ENCODE data around the gene THBS4.

THBS4 gene

GRCh38 chr5:80057099-80057498, 22.0 kb downstream of the THBS4 start:
- Histone ChIP-seq H3K27ac (ENCODE audit: low read length) (no peak overlapping the region), H4K20me1 (ENCODE audit: insufficient read depth, low read length) (no peaks in the 10 kb centered on the region), H3K9me3 (replicated peaks; ENCODE audit: insufficient read depth, low read length) (no peaks in the 10 kb centered on the region), H3K4me2 (ENCODE audit: low read depth, low read length) (no peak overlapping the region), H3K27me3 (replicated peaks; ENCODE audit: insufficient read depth, low read length) (no peaks in the 10 kb centered on the region), H2AFZ (ENCODE audit: low read length) (no peak overlapping the region), H3K4me3 (ENCODE audit: low read length) (no peak overlapping the region), H3K36me3 (replicated peaks; ENCODE audit: insufficient read depth, low read length) (no peaks in the 10 kb centered on the region), H3K9me2 (replicated peaks; ENCODE audit: insufficient read depth, low read length) (no peaks in the 10 kb centered on the region), H3K4me1 (ENCODE audit: low read length) (no peaks in the 10 kb centered on the region), H3K79me2 (ENCODE audit: low read length) (no peaks in the 10 kb centered on the region), H3K9ac (ENCODE audit: low read length) (no peak overlapping the region), H3F3A (ENCODE audit: insufficient read depth, low read length) (no peaks in the 10 kb centered on the region)
- DNase-seq: no peak
- TF ChIP-seq EZH2phosphoT487 (IDR thresholded peaks at IDR 0.05; ENCODE audit: low read length) (no peak), CTCF (IDR thresholded peaks at IDR 0.05; ENCODE audit: low read length) (no peak), EZH2 (optimal IDR thresholded peaks at IDR 0.05; ENCODE audit: low read depth, low read length) (no peak)

GRCh38 chr5:80057921-80058320, 22.8 kb downstream of the THBS4 start:
- Histone ChIP-seq H3K4me1 (ENCODE audit: low read length) (no peaks in the 10 kb centered on the region), H3K9ac (ENCODE audit: low read length) (no peak overlapping the region), H3K9me3 (replicated peaks; ENCODE audit: insufficient read depth, low read length) (no peaks in the 10 kb centered on the region), H3K27ac (ENCODE audit: low read length) (no peak overlapping the region), H3K9me2 (replicated peaks; ENCODE audit: insufficient read depth, low read length) (no peaks in the 10 kb centered on the region), H2AFZ (ENCODE audit: low read length) (no peak overlapping the region), H3K4me3 (ENCODE audit: low read length) (no peak overlapping the region), H3K27me3 (replicated peaks; ENCODE audit: insufficient read depth, low read length) (no peaks in the 10 kb centered on the region), H3K4me2 (ENCODE audit: low read depth, low read length) (no peak overlapping the region), H3F3A (ENCODE audit: insufficient read depth, low read length) (no peaks in the 10 kb centered on the region), H4K20me1 (ENCODE audit: insufficient read depth, low read length) (no peaks in the 10 kb centered on the region), H3K79me2 (ENCODE audit: low read length) (no peaks in the 10 kb centered on the region), H3K36me3 (replicated peaks; ENCODE audit: insufficient read depth, low read length) (no peaks in the 10 kb centered on the region)
- TF ChIP-seq EZH2phosphoT487 (IDR thresholded peaks at IDR 0.05; ENCODE audit: low read length) (no peak), EZH2 (optimal IDR thresholded peaks at IDR 0.05; ENCODE audit: low read depth, low read length) (no peak), CTCF (IDR thresholded peaks at IDR 0.05; ENCODE audit: low read length) (no peak)
- no peak for DNase-seq

- H3K36me3 ChIP-seq (replicated peaks; ENCODE audit: insufficient read depth, low read length): no peaks in the 10 kb centered on the region
- no peak overlapping the region for H3K9ac ChIP-seq (ENCODE audit: low read length)
- H3K27ac ChIP-seq (ENCODE audit: low read length): no peak overlapping the region
- H3K9me3 ChIP-seq (replicated peaks; ENCODE audit: insufficient read depth, low read length): no peaks in the 10 kb centered on the region
- no peak overlapping the region for H2AFZ ChIP-seq (ENCODE audit: low read length)
- H3K9me2 ChIP-seq (replicated peaks; ENCODE audit: insufficient read depth, low read length): no peaks in the 10 kb centered on the region
- TF ChIP-seq EZH2 (optimal IDR thresholded peaks at IDR 0.05; ENCODE audit: low read depth, low read length): no peak
- no peak for TF ChIP-seq EZH2phosphoT487 (IDR thresholded peaks at IDR 0.05; ENCODE audit: low read length)
- TF ChIP-seq CTCF (IDR thresholded peaks at IDR 0.05; ENCODE audit: low read length): no peak
- no peaks in the 10 kb centered on the region for H4K20me1 ChIP-seq (ENCODE audit: insufficient read depth, low read length)
- H3K4me1 ChIP-seq (ENCODE audit: low read length): no peaks in the 10 kb centered on the region
- no peaks in the 10 kb centered on the region for H3F3A ChIP-seq (ENCODE audit: insufficient read depth, low read length)
- H3K27me3 ChIP-seq (replicated peaks; ENCODE audit: insufficient read depth, low read length): no peaks in the 10 kb centered on the region
- no peaks in the 10 kb centered on the region for H3K79me2 ChIP-seq (ENCODE audit: low read length)
- no peak for DNase-seq
- no peak overlapping the region for H3K4me3 ChIP-seq (ENCODE audit: low read length)
- no peak overlapping the region for H3K4me2 ChIP-seq (ENCODE audit: low read depth, low read length)
Measured at GRCh38 chr5:80059354-80059980, 24.3 kb downstream of the THBS4 start.
